Measurements from ENCODE around the gene ZFP36L1. TPM values are rescaled to one million over a fixed set of nuclear protein-coding genes. Genes with fewer than 3 reads are reported as not detected.

The ZFP36L1 gene
- total and polyA plus RNA-seq, 2 donors (not counting 3 experiments of a cell fraction or from before 2014, with no cell fraction given), result 46.0 to 89.6 TPM

DNA sequence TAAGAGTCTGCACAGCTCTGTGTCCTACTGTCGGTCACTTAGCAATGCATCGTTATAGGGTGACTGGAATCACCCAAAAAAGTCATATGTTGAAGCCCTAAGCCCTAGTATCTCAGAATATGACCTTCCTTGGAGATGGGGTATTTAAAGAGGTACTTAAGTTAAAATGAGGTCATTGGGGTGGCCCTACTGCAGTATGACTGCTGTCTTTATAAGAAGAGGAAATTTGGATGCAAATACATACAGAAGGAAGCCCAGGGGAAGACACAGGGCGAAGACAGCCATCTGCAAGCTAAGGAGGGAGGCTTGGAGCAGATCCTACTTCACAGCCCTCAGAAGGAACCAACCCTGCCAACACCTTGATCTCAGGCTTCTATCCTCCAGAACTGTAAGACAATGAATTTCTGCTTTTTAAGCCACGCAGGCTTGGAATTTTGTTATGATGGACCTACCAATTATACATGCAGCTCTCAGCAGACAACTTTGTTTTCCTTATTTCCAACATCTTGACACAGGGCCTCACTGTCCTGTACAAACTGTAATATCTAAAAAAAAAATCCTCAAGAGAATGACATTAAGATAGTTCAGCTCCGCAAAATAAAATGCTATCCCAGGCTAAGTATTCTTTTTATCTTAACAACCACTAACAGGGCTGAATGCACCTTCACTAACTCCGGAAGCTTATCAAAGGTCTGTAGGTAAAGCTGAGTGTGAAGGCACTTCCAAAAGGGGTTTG is 40.4 kb downstream of the ZFP36L1 start:
- FAIRE-seq, result no peak
- no peaks in the 10 kb centered on the region for H3K79me2 ChIP-seq (ENCODE audit: control insufficient read depth, insufficient read depth, low read length)
- intact Hi-C loops (cut with micrococcal nuclease) (no loop called here), dilution Hi-C loops (cut with MboI; ENCODE audit: extremely low pct_ligation_motif_present, low sequenced_read_pairs) (no loop called here)
- BruUV-seq (replicated peaks), result no TSS peak
- TF ChIP-seq EZH2 (IDR thresholded peaks at IDR 0.05; ENCODE audit: borderline replicate concordance, low read depth, low read length, severe bottlenecking) (no peak), POLR2AphosphoS5 (IDR thresholded peaks at IDR 0.05; ENCODE audit: insufficient read depth, low read depth, low read length) (no peak), GATA2 (IDR thresholded peaks at IDR 0.05; ENCODE audit: insufficient read depth, insufficient read length, low read depth, low read length) (no peak), MAX (IDR thresholded peaks at IDR 0.05; ENCODE audit: insufficient read depth, insufficient read length) (no peak), MYC (IDR thresholded peaks at IDR 0.05; ENCODE audit: low read depth, low read length) (no peak)
- no peak overlapping the region for H3K9ac ChIP-seq (replicated peaks; ENCODE audit: extremely low read depth, insufficient read depth, low read length)
- DNase-seq (ENCODE audit: low read depth, low spot score), result no peak
- H4K20me1 ChIP-seq (replicated peaks; ENCODE audit: control insufficient read depth, extremely low read depth, insufficient read depth, low read length), result no peaks in the 10 kb centered on the region
- H3K27me3 ChIP-seq (ENCODE audit: control insufficient read depth in 2 of 2, insufficient read depth in 2 of 2, low read length in 2 of 2), result no peaks in the 10 kb centered on the region
- H3K4me2 ChIP-seq (ENCODE audit: insufficient read depth, low read length), result no peak overlapping the region
- no peaks in the 10 kb centered on the region for H3K36me3 ChIP-seq (ENCODE audit: control insufficient read depth in 2 of 2, extremely low read depth in 1 of 2, insufficient read depth in 2 of 2, low read length in 2 of 2)
- H3K9me3 ChIP-seq (replicated peaks; ENCODE audit: control insufficient read depth, insufficient read depth, low read length), result no peaks in the 10 kb centered on the region
- POLR2A ChIA-PET, result no interaction called here
- H3K27ac ChIP-seq (ENCODE audit: insufficient read depth, low read depth, low read length), result no peak overlapping the region
- no peaks in the 10 kb centered on the region for H3K9me1 ChIP-seq (replicated peaks; ENCODE audit: control insufficient read depth, extremely low read depth, insufficient read depth, low read length)
- no peak overlapping the region for H3K4me3 ChIP-seq (replicated peaks in 1 of 3; ENCODE audit: insufficient read depth in 1 of 3, low read depth in 1 of 3, low read length in 3 of 3)
- H3K4me1 ChIP-seq (ENCODE audit: control insufficient read depth, extremely low read depth, insufficient read depth, low read length), result peaks cover 1% of the 10 kb centered on the region
- CTCF ChIA-PET, result interaction anchor here (0.8 kb wide), 1 partner anchor 27 kb away, joined by 3 read pairs; no protein-coding TSS in a partner anchor
- H2AFZ ChIP-seq (ENCODE audit: low read depth, low read length), result no peak overlapping the region

All from endothelial cell of umbilical vein (primary cell).